Tibial nerve (tissue), 4 donors: ENCODE measurements around the gene SLC36A3.

Experiments
- EP300 ChIP-seq, 2 donors: sonication (generic); formaldehyde crosslinking; IDR thresholded peaks; one replicate each; pipeline ENCODE4 v1.6.1; 2017; ENCODE audit warnings: antibody characterized with exemption in 2 of 2, mild to moderate bottlenecking in 1 of 2
- POLR2A ChIP-seq, 2 donors: fragments of 450-650 bp; IDR thresholded peaks; one replicate each; pipeline ENCODE4 v1.6.1; 2017; ENCODE audit warnings: antibody characterized with exemption in 2 of 2, mild to moderate bottlenecking in 2 of 2, moderate library complexity in 2 of 2
- TF ChIP-seq, protein P1 (sequence below), 5 experiments: fragments of 200-600 bp in 3 of 5; fragments of 450-650 bp in 2 of 5; sonication (generic) in 3 of 5; IDR thresholded peaks; one replicate each; pipeline ENCODE4 v1.5.1; 2016 to 2019; ENCODE audit warnings: antibody characterized with exemption in 5 of 5, mild to moderate bottlenecking in 3 of 5, moderate library complexity in 2 of 5

DNA sequence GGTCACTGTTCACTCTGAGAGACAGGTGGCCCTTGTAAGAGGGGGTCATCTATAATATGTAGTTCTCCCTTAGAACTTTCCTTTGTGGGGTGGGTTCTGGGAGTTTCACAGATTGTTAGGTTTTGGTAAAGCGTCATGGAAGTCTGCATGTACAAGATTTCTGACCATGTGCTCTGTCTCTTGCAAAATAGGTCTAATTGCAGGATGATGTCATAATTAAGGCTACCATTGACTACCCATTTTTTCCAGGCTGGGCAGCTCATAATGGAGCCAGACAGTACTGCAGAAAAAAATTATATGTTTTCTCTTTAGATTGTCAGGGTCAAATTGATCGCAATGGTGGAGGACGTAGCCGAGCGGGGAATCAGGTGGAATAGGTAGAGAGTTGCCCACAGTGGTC lies 54.3 kb downstream of the SLC36A3 start:
- TF ChIP-seq, protein P1, sequence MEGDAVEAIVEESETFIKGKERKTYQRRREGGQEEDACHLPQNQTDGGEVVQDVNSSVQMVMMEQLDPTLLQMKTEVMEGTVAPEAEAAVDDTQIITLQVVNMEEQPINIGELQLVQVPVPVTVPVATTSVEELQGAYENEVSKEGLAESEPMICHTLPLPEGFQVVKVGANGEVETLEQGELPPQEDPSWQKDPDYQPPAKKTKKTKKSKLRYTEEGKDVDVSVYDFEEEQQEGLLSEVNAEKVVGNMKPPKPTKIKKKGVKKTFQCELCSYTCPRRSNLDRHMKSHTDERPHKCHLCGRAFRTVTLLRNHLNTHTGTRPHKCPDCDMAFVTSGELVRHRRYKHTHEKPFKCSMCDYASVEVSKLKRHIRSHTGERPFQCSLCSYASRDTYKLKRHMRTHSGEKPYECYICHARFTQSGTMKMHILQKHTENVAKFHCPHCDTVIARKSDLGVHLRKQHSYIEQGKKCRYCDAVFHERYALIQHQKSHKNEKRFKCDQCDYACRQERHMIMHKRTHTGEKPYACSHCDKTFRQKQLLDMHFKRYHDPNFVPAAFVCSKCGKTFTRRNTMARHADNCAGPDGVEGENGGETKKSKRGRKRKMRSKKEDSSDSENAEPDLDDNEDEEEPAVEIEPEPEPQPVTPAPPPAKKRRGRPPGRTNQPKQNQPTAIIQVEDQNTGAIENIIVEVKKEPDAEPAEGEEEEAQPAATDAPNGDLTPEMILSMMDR (IDR thresholded peaks at IDR 0.05): no peak
- TF ChIP-seq POLR2A (IDR thresholded peaks at IDR 0.05): no peak
- no peak for TF ChIP-seq EP300 (IDR thresholded peaks at IDR 0.05)
